ENCODE measurements around the gene M1AP. TPM values are rescaled to one million over a fixed set of nuclear protein-coding genes. Genes with fewer than 3 reads are reported as not detected.

Gene M1AP
- total RNA-seq, 1 donor from 2014 or later = 0.24 TPM

DNA sequence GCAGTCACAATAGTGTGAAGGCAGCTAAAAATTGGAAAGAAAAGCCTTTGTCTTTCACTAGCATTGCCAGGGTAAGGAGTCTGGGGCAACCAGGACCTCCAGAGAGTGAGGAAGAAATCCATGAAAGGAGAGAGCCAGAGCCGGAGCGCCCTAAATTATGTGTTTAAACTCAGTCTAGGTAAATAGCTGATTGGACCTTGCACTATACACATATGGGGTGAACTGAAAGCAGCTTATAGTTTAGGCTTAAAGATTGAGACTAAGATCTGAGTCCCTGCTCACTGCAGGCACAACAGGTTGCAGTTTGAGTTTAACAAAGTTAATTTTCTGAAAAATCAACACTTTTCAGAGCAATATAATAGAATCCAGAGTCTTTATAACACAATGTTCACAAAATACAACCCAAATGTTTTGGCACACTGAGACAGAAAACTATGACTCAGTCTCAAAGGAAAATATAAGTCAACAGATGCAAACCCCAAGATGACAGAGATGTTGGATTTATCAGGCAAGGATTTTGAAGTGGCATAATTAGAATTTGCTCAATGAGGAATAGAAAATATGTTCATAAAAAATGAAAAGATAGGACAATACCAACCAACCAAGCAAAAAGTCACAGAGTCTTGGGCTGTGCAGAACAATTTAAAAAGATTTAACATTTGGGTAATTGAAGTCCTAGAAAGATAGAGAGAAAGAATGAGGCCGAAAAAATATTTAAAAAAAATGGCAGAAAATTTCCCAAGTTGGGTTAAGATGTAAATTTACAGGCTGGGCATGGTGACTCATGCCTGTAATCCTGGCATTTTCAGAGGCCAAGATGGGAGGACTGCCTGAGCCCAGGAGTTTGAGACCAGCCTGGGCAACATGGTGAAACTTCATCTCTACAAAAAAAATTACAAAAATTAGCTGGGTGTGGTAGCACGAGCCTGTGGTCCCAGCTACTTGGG lies 54.0 kb downstream of the M1AP start:
- TF ChIP-seq, protein P1, sequence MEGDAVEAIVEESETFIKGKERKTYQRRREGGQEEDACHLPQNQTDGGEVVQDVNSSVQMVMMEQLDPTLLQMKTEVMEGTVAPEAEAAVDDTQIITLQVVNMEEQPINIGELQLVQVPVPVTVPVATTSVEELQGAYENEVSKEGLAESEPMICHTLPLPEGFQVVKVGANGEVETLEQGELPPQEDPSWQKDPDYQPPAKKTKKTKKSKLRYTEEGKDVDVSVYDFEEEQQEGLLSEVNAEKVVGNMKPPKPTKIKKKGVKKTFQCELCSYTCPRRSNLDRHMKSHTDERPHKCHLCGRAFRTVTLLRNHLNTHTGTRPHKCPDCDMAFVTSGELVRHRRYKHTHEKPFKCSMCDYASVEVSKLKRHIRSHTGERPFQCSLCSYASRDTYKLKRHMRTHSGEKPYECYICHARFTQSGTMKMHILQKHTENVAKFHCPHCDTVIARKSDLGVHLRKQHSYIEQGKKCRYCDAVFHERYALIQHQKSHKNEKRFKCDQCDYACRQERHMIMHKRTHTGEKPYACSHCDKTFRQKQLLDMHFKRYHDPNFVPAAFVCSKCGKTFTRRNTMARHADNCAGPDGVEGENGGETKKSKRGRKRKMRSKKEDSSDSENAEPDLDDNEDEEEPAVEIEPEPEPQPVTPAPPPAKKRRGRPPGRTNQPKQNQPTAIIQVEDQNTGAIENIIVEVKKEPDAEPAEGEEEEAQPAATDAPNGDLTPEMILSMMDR (conservative IDR thresholded peaks at IDR 0.05) = no peak
- Mint-ChIP-seq H3K4me1 (ENCODE audit: unreplicated experiment) (peaks cover 9% of the 10 kb centered on the region), H3K36me3 (no peaks in the 10 kb centered on the region), H3K9me3 (no peaks in the 10 kb centered on the region), H3K4me3 (no peak overlapping the region), H3K27me3 (peaks cover 48% of the 10 kb centered on the region), H3K27ac (no peak overlapping the region)
- no peak for DNase-seq (ENCODE audit: extremely low spot score, unreplicated experiment)

DNA sequence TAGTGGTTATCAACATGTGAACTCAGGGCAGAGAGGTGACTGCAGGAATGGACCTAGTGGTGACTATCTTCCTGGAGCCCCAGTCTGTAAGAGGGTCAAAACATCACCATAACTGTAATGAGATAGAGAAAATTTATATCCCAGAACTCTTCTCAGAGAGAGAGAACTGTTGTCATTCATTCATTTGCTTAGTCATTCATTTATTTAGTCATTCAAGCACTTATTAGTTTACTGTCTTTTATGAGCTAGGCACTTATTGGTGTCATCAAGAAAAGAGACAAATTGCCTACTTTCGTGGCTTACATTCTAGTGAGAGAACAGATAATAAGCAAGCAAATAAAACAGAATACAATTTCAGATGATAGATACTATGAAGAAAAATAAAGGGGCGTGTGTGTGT lies 59.5 kb downstream of the M1AP start:
- H3K27me3 Mint-ChIP-seq = peaks cover 47% of the 10 kb centered on the region

DNA sequence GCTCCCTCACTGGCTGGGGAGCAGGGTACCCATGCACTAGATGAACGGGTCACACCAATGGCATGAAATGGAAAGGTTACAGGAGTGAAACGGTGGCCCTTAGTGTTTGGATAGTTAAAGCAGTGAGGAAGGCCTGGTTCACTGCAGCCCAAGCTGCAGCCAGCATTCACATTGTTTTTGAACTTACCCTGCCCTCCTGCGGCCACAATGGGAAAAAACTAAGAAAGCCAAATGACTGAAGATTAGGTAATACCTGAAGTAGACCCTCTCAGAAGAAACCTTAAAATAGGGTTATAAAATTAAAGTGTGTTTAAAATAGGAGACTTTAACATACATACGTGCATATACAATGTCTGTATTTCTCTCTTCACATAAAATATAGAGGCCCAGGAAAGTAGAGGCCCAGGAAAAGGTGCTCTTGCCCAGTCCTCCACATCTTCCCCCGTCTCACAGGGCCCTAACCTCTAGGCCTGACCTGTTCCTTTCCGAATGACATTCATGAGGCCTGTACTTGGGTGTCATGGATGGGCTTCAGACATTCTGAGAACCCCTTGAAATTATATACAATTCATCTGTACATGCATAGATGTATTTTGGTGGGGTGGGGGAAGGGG lies 60.4 kb downstream of the M1AP start:
- H3K4me1 Mint-ChIP-seq (ENCODE audit: unreplicated experiment) = peaks cover 4% of the 10 kb centered on the region
- no peak overlapping the region for H3K27ac Mint-ChIP-seq
- no peak overlapping the region for H3K4me3 Mint-ChIP-seq
- H3K9me3 Mint-ChIP-seq = no peaks in the 10 kb centered on the region
- H3K27me3 Mint-ChIP-seq = peaks cover 41% of the 10 kb centered on the region
- TF ChIP-seq, protein P1 (conservative IDR thresholded peaks at IDR 0.05) = peak; percentile 86
- DNase-seq (ENCODE audit: extremely low spot score, unreplicated experiment) = no peak
- no peaks in the 10 kb centered on the region for H3K36me3 Mint-ChIP-seq

More for the DNA sequence above, 59.5 kb downstream of the M1AP start:
- Mint-ChIP-seq H3K4me3 (no peak overlapping the region), H3K9me3 (no peaks in the 10 kb centered on the region), H3K36me3 (no peaks in the 10 kb centered on the region), H3K27ac (no peak overlapping the region), H3K4me1 (ENCODE audit: unreplicated experiment) (peaks cover 4% of the 10 kb centered on the region)
- TF ChIP-seq, protein P1 (conservative IDR thresholded peaks at IDR 0.05) = no peak
- no peak for DNase-seq (ENCODE audit: extremely low spot score, unreplicated experiment)

DNA sequence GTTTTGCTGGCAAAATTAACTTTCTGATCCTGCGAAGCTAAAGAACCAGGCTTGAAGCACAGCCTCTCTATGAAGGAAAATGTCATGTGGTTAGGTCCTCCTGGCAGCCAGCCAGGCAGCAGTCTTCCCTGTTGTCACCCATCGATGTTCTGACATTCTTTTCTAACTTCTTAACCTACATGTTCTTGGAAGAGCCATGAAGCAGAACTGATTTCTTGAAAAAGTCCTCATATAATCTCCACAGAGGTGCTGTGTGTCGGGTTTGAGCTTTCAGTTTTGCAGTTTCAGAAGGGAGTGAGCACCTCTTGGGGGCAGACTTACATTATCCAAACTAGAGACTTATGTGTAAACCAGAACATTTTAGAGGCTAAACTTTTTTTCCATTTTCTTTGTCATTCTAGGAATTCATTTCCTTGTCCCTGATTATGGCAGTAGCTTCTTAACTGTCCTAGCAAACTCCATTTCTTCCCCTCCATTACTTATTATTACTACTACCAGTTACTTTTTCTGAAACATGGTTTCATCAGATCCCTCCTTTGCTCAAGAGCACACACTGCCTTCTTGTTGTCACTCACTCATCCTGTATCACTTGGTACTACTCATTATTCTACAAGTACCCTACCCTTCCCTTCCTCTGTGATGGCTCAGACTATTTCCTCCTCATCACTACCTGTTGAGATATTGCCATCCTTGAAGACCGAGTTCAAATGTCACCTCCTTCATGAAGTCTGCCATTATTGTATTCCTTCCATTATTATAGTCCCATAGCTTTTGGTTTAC lies 62.5 kb downstream of the M1AP start:
- Mint-ChIP-seq H3K27me3 (peaks cover 26% of the 10 kb centered on the region), H3K9me3 (no peaks in the 10 kb centered on the region), H3K4me3 (no peak overlapping the region), H3K36me3 (no peaks in the 10 kb centered on the region), H3K27ac (no peak overlapping the region), H3K4me1 (ENCODE audit: unreplicated experiment) (peaks cover 4% of the 10 kb centered on the region)
- DNase-seq (ENCODE audit: extremely low spot score, unreplicated experiment) = no peak
- TF ChIP-seq, protein P1 (conservative IDR thresholded peaks at IDR 0.05) = no peak

DNA sequence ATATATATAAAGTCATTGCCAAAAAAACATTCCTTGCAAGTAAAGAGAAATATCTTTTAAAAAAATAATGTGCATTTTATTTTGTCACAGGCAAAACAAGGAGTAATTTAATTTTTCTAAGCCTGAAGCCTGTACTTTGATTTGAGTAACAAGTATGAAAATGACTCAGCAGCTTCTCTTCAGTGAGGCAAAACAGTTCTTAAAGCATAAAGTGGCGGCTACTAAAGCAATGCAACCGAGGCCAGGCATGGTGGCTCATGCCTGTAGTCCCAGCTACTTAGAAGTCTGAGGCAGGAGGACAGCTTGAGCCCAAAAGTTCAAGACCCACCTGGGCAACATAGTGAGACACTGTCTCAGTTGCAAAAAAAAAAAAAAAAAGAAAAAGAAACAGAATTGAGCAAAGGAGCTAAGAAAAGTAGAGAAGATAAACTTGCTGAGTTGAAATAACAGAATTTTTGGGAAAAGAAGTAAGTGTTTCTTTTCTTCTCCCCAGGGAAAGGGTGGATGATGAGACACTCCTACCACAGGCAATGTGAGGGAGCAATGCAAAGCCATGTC lies 64.0 kb downstream of the M1AP start:
- H3K36me3 Mint-ChIP-seq = no peaks in the 10 kb centered on the region

More for the DNA sequence above, 64.0 kb downstream of the M1AP start:
- Mint-ChIP-seq H3K4me3 (no peak overlapping the region), H3K27me3 (peaks cover 18% of the 10 kb centered on the region), H3K4me1 (ENCODE audit: unreplicated experiment) (peaks cover 4% of the 10 kb centered on the region), H3K27ac (no peak overlapping the region), H3K9me3 (no peaks in the 10 kb centered on the region)
- TF ChIP-seq, protein P1 (conservative IDR thresholded peaks at IDR 0.05) = no peak
- no peak for DNase-seq (ENCODE audit: extremely low spot score, unreplicated experiment)
